GM10248 (cell line): ENCODE data around the gene KLHDC10.
A peak's percentile ranks its signal among the peaks of the same experiment; 100 is the strongest.
"Not testable (repeated sequence)": the region's sequence is repeated elsewhere in the genome, so short reads cannot be mapped to it uniquely, and the experiment has no call there.

Experiments
- CTCF ChIA-PET: fragments of 300-600 bp; sonication (Branson Sonifier 250); formaldehyde crosslinking; extraction: SDS; loops from one replicate; lab custom pipeline; 2021; ENCODE audit warnings: antibody characterized with exemption; lab: Yijun Ruan, JAX
- POLR2A ChIA-PET: fragments of 350-650 bp; sonication (Branson Sonifier 250); formaldehyde crosslinking; extraction: SDS; loops from one replicate; lab custom pipeline; 2020; ENCODE audit warnings: antibody characterized with exemption; lab: Yijun Ruan, JAX
- DNase-seq: peaks from one replicate; pipeline ENCODE4 v3.0.0; 2012; ENCODE audit errors: extremely low spot score
- TF ChIP-seq, protein P1 (sequence below): IDR thresholded peaks from 2 replicates; pipeline ENCODE4 v1.5.1; 2012; ENCODE audit warnings: mild to moderate bottlenecking, low read depth; ENCODE audit errors: extremely low read depth, missing control alignments, control extremely low read depth

KLHDC10 gene

DNA sequence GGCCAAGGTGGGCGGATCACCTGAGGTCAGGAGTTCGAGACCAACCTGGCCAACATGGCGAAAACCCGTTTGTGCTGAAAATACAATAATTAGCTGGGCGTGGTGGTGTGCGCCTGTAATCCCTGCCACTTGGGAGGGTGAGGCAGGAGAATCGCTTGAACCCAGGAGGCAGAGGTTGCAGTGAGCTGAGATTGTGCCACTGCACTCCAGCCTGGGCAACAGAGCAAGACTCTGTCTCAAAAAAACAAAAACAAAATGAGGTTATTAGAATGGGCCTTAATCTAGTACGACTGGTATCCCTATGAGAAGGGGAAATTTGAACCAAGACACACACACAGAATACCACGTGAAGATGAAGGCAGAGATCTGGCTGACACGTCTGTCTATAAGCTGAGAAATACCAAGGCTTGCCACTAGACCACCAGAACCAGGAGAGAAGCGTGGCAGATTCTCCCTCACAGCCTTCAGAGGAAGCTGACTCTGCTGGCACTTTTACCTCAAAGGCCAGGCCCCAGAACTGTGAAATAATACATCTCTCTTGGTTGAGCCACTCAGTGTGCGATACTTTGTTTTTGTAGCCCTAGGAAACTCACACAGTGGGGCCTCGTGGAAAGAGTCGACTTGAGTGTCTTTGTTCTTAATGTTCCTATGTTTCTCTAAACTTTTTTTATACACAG, 75.2 kb downstream of the KLHDC10 start:
- no peak for DNase-seq

GRCh38 chr7:130146142-130146541, 75.8 kb downstream of the KLHDC10 start:
- DNase-seq, POLR2A ChIA-PET: not testable (repeated sequence)
- CTCF ChIA-PET: interaction anchor here (0.6 to 1.0 kb wide), 2 partner anchors 19 to 612 kb away, joined by 3 read pairs; no protein-coding TSS in a partner anchor

More for the DNA sequence above, 75.2 kb downstream of the KLHDC10 start:
- ChIA-PET POLR2A (no interaction called here), CTCF (interaction anchor here (1.0 to 1.9 kb wide), 2 partner anchors 34 to 612 kb away, joined by 3 to 5 read pairs; no protein-coding TSS in a partner anchor)
- TF ChIP-seq, protein P1, sequence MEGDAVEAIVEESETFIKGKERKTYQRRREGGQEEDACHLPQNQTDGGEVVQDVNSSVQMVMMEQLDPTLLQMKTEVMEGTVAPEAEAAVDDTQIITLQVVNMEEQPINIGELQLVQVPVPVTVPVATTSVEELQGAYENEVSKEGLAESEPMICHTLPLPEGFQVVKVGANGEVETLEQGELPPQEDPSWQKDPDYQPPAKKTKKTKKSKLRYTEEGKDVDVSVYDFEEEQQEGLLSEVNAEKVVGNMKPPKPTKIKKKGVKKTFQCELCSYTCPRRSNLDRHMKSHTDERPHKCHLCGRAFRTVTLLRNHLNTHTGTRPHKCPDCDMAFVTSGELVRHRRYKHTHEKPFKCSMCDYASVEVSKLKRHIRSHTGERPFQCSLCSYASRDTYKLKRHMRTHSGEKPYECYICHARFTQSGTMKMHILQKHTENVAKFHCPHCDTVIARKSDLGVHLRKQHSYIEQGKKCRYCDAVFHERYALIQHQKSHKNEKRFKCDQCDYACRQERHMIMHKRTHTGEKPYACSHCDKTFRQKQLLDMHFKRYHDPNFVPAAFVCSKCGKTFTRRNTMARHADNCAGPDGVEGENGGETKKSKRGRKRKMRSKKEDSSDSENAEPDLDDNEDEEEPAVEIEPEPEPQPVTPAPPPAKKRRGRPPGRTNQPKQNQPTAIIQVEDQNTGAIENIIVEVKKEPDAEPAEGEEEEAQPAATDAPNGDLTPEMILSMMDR: no peak

GRCh38 chr7:130146693-130147405, 76.5 kb downstream of the KLHDC10 start:
- DNase-seq: no peak
- ChIA-PET POLR2A (no interaction called here), CTCF (interaction anchor here (0.6 kb wide), 1 partner anchor 18 kb away, joined by 3 read pairs; no protein-coding TSS in a partner anchor)
- TF ChIP-seq, protein P1: no peak

- ChIA-PET CTCF (no interaction called here), POLR2A (no interaction called here)
- no peak for DNase-seq
- TF ChIP-seq, protein P1: no peak
These were observed 77.5 kb downstream of the KLHDC10 start for GRCh38 chr7:130147710-130148325.

- CTCF ChIA-PET: interaction anchor here (1.4 kb wide), 1 partner anchor 9 kb away, joined by 3 read pairs; no protein-coding TSS in a partner anchor
- TF ChIP-seq, protein P1: no peak
These were observed 78.2 kb downstream of the KLHDC10 start for GRCh38 chr7:130148561-130148960.

GRCh38 chr7:130149281-130150139, 79.2 kb downstream of the KLHDC10 start:
- CTCF ChIA-PET: interaction anchor here (0.6 to 1.4 kb wide), 3 partner anchors 10 to 32 kb away, joined by 3 read pairs; no protein-coding TSS in a partner anchor
- POLR2A ChIA-PET: no interaction called here
- TF ChIP-seq, protein P1: no peak
- peak; percentile 54 for DNase-seq

More at GRCh38 chr7:130148561-130148960, 78.2 kb downstream of the KLHDC10 start:
- POLR2A ChIA-PET: no interaction called here
- DNase-seq: no peak
